Transverse colon (tissue), 4 donors: Measurements from ENCODE around the gene TNRC18. TPM values are rescaled to one million over a fixed set of nuclear protein-coding genes. Genes with fewer than 3 reads are reported as not detected.

Source experiments
- DNase-seq: peaks from one replicate; pipeline ENCODE4 v3.0.0-alpha.2; 2019
- H3K27ac ChIP-seq, 4 donors: fragments of 200-600 bp; sonication (generic); 2 replicates each; pipeline ENCODE4 v1.5.1; 2016 to 2018; ENCODE audit warnings: inconsistent platforms in 4 of 4
- H3K27me3 ChIP-seq: fragments of 200-600 bp; sonication (generic); 2 replicates; pipeline ENCODE4 v1.5.1; 2017; ENCODE audit warnings: inconsistent platforms
- H3K36me3 ChIP-seq, 4 donors: fragments of 200-600 bp; sonication (generic); 2 replicates each; pipeline ENCODE4 v1.5.1; 2017 to 2019; ENCODE audit warnings: inconsistent platforms in 4 of 4
- H3K4me1 ChIP-seq, 4 donors: fragments of 200-600 bp; sonication (generic); 2 replicates each; pipeline ENCODE4 v1.5.1; 2017 to 2020; ENCODE audit warnings: inconsistent platforms in 4 of 4
- H3K4me3 ChIP-seq, 4 donors: fragments of 200-600 bp; sonication (generic); 1 replicate in 1 of 4; 2 replicates in 3 of 4; pipeline versions ENCODE4 v1.5.1 to v1.6.1; 2017 to 2019; ENCODE audit warnings: inconsistent platforms in 4 of 4
- H3K9me3 ChIP-seq, 2 donors: fragments of 200-600 bp; sonication (generic); 2 replicates each; pipeline ENCODE4 v1.5.1; 2017 to 2019; ENCODE audit warnings: inconsistent platforms in 2 of 2
- EP300 ChIP-seq: sonication (generic); formaldehyde crosslinking; IDR thresholded peaks from one replicate; pipeline ENCODE4 v1.6.1; 2017; ENCODE audit warnings: antibody characterized with exemption, low read depth
- POLR2A ChIP-seq: fragments of 450-650 bp; IDR thresholded peaks from one replicate; pipeline ENCODE4 v1.6.1; 2016; ENCODE audit warnings: antibody characterized with exemption, mild to moderate bottlenecking, moderate library complexity
- POLR2AphosphoS5 ChIP-seq, 3 donors: sonication (generic); formaldehyde crosslinking; IDR thresholded peaks; one replicate each; pipeline ENCODE4 v1.6.1; 2016; ENCODE audit warnings: antibody characterized with exemption in 3 of 3
- WGBS, 2 donors: methylation state at CpG; one replicate each; pipeline ENCODE4 v1.1.5; 2018; ENCODE audit warnings: low coverage in 1 of 2; 5-methylcytosine and 5-hydroxymethylcytosine counted together
- in situ Hi-C, 4 donors: fragments of 200-750 bp; cut with MboI; loops; one replicate each; pipeline versions ENCODE4 v1.15.0 to v1.15.1; 2017; ENCODE audit warnings: low sequenced_read_pairs in 3 of 4, low pct_ligation_motif_present in 1 of 4, low pct_unique_long_range_greater_than_20kb in 1 of 4
- intact Hi-C: fragments of 100-400 bp; cut with DNase I; formaldehyde crosslinking; loops from one replicate; pipeline ENCODE4 v1.15.1; 2023; ENCODE audit warnings: low total_unique reads
- total RNA-seq, 4 donors: library from RNA; depleted of rRNA; stranded (reverse); fragments of >200 nt; gene quantifications; one replicate each; pipeline ENCODE4 v1.1.0, GENCODE V29; 2016
- TF ChIP-seq, protein P1 (sequence below), 5 experiments: fragments of 200-600 bp in 3 of 5; fragments of 450-650 bp in 2 of 5; sonication (generic) in 3 of 5; IDR thresholded peaks; 1 replicate in 2 of 5; 2 replicates in 3 of 5; pipeline ENCODE4 v1.5.1; 2016 to 2017; ENCODE audit warnings: antibody characterized with exemption in 5 of 5, inconsistent platforms in 3 of 5, mild to moderate bottlenecking in 2 of 5, moderate library complexity in 1 of 5

Gene TNRC18
- total RNA-seq, 4 donors from 2014 or later: 91.2 to 430 (median 175) TPM

DNA sequence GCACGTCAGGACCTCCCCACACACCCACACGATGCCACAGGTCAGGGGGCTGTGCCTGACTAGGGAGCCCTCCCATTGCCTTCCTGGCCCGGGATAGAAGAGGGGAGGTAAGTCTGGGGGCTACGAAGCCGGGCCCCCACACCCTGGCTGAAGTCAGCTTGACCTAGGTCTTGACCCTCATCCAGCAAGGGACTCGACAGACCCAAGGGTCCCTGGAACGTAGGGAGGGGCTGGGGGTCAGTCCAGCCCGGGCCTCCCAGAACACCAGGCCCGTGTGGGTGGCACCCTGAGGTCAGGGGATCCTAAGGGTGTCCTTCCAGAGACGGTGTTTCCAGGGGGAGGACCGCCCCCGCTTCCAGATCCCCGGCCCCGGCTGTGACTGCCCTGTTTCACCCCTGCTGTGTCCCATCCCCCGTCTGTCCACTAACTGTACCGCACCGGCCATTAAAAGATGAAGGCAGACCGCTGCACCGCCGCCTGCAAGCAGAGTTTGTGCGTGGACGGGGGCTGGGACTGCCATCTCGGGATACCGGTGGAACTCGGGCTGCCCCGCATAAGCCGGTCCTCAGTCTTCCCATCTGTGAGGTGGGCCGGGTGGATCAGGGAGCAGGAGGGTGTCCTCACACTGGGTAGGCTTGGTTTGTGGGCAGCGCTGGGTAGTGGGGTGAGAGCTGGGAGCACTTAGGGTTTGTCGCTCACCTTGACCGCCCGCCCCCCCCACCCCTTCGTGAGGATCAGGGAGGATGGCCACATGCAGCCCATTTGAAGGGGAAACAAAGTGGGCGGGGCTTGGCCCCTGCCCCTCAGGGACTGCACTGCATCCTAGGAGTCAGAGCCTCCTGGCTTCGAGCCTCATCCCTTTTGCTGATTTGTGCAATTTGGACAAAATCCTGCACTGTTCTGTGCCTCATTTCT is 119.8 kb downstream of the TNRC18 start:
- Histone ChIP-seq H3K27ac (no peak overlapping the region), H3K27me3 (no peaks in the 10 kb centered on the region), H3K36me3 (peaks cover 0 to 8% (median under 1%) of the 10 kb centered on the region in 4 donors), H3K4me3 (no peak overlapping the region), H3K9me3 (no peaks in the 10 kb centered on the region), H3K4me1 (peaks cover 0 to 6% (median 0%) of the 10 kb centered on the region in 4 donors)
- in situ Hi-C loops (no loop called here), intact Hi-C loops (no loop called here)
- TF ChIP-seq POLR2A (no peak), POLR2AphosphoS5 (IDR thresholded peaks at IDR 0.05) (no peak), EP300 (no peak)
- TF ChIP-seq, protein P1, sequence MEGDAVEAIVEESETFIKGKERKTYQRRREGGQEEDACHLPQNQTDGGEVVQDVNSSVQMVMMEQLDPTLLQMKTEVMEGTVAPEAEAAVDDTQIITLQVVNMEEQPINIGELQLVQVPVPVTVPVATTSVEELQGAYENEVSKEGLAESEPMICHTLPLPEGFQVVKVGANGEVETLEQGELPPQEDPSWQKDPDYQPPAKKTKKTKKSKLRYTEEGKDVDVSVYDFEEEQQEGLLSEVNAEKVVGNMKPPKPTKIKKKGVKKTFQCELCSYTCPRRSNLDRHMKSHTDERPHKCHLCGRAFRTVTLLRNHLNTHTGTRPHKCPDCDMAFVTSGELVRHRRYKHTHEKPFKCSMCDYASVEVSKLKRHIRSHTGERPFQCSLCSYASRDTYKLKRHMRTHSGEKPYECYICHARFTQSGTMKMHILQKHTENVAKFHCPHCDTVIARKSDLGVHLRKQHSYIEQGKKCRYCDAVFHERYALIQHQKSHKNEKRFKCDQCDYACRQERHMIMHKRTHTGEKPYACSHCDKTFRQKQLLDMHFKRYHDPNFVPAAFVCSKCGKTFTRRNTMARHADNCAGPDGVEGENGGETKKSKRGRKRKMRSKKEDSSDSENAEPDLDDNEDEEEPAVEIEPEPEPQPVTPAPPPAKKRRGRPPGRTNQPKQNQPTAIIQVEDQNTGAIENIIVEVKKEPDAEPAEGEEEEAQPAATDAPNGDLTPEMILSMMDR (IDR thresholded peaks at IDR 0.05): no peak
- no peak for DNase-seq
- WGBS, 2 donors: 75 to 100% methylated on average over 1 to 33 of the region's 35 CpGs

GRCh38 chr7:5303061-5303460 is 120.6 kb downstream of the TNRC18 start:
- in situ Hi-C loops: no loop called here

DNA sequence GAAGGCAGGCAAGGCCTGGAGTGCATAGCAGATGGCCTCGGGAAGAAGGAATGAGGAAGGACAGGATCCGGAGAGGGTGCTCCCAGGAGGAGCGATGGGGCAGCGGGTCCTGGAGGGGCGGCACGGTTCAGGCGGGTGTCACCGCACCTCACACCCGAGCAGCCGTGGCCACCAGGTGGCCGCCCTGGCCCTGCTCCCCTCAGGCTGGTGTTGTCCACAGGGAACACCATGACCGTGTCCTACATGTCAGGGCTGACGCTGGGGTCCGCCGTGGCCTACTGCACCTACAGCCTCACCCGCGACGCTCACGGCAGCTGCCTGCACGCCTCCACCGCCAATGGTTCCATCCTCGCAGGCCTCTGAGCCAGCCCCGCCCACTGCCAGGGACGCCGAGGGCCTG is 121.1 kb downstream of the TNRC18 start:
- intact Hi-C loops: no loop called here
- Histone ChIP-seq H3K36me3 (peaks cover 0 to under 1% (median 0%) of the 10 kb centered on the region in 4 donors), H3K9me3 (no peaks in the 10 kb centered on the region), H3K4me1 (peaks cover 0 to 4% (median 0%) of the 10 kb centered on the region in 4 donors), H3K4me3 (no peak overlapping the region), H3K27me3 (peaks cover 3% of the 10 kb centered on the region), H3K27ac (no peak overlapping the region)
- TF ChIP-seq POLR2A (no peak), EP300 (no peak), POLR2AphosphoS5 (IDR thresholded peaks at IDR 0.05) (no peak)
- TF ChIP-seq, protein P1 (IDR thresholded peaks at IDR 0.05): no peak
- in situ Hi-C loops: no loop called here
- no peak for DNase-seq
- WGBS, 2 donors: 74 to 83% methylated on average over 4 to 25 of the region's 25 CpGs

More at GRCh38 chr7:5303061-5303460, 120.6 kb downstream of the TNRC18 start:
- Histone ChIP-seq H3K36me3 (peaks cover 0 to 5% (median 0%) of the 10 kb centered on the region in 4 donors), H3K4me1 (peaks cover 0 to 6% (median 0%) of the 10 kb centered on the region in 4 donors), H3K4me3 (no peak overlapping the region), H3K9me3 (no peaks in the 10 kb centered on the region), H3K27ac (no peak overlapping the region), H3K27me3 (no peaks in the 10 kb centered on the region)
- TF ChIP-seq, protein P1 (IDR thresholded peaks at IDR 0.05): no peak
- TF ChIP-seq POLR2A: no peak
- TF ChIP-seq POLR2AphosphoS5 (IDR thresholded peaks at IDR 0.05): no peak
- TF ChIP-seq EP300: no peak
- DNase-seq: no peak
- intact Hi-C loops: no loop called here
- 90% methylated on average over 17 of the region's 18 CpGs; no CpG with 5 or more reads in 1 of the 2 donors for WGBS, 2 donors

- intact Hi-C loops: no loop called here
- 93% methylated on average over 24 of the region's 24 CpGs; no CpG with 5 or more reads in 1 of the 2 donors for WGBS, 2 donors
Measured at GRCh38 chr7:5300366-5300765, 123.3 kb downstream of the TNRC18 start.

More at GRCh38 chr7:5300366-5300765, 123.3 kb downstream of the TNRC18 start:
- Histone ChIP-seq H3K36me3 (no peaks in the 10 kb centered on the region), H3K4me1 (no peaks in the 10 kb centered on the region), H3K4me3 (no peak overlapping the region), H3K27ac (no peak overlapping the region), H3K27me3 (peaks cover 12% of the 10 kb centered on the region), H3K9me3 (no peaks in the 10 kb centered on the region)
- TF ChIP-seq, protein P1 (IDR thresholded peaks at IDR 0.05): no peak
- TF ChIP-seq POLR2A (no peak), POLR2AphosphoS5 (IDR thresholded peaks at IDR 0.05) (no peak), EP300 (no peak)
- in situ Hi-C loops: no loop called here
- DNase-seq: no peak
